Cardiac muscle cell (in vitro differentiated cells and primary cell): ENCODE measurements around the gene CHGA. TPM values are rescaled to one million over a fixed set of nuclear protein-coding genes. Genes with fewer than 3 reads are reported as not detected.

ENCODE experiments used
- DNase-seq, 2 donors: peaks; one replicate each; pipeline versions ENCODE4 v3.0.0 to v3.0.0-alpha.2; 2010 to 2017; ENCODE audit warnings: low read depth in 1 of 2, low spot score in 1 of 2
- H3K27ac ChIP-seq: fragments of 200-600 bp; sonication (generic); 2 replicates; pipeline ENCODE4 v1.5.1; 2016
- H3K27me3 ChIP-seq: fragments of 200-600 bp; sonication (generic); 2 replicates; pipeline ENCODE4 v1.6.0; 2016; ENCODE audit warnings: control low read depth
- H3K36me3 ChIP-seq: fragments of 200-600 bp; sonication (generic); 2 replicates; pipeline ENCODE4 v1.5.1; 2016; ENCODE audit warnings: control low read depth
- H3K4me1 ChIP-seq: fragments of 200-600 bp; sonication (generic); 2 replicates; pipeline ENCODE4 v1.8.1; 2017; ENCODE audit warnings: low read depth, mild to moderate bottlenecking, mixed run types
- H3K4me3 ChIP-seq: fragments of 200-600 bp; sonication (generic); 2 replicates; pipeline ENCODE4 v1.5.1; 2016; ENCODE audit warnings: mild to moderate bottlenecking
- H3K9me3 ChIP-seq: fragments of 200-600 bp; sonication (generic); 2 replicates; pipeline ENCODE4 v1.5.1; 2017; ENCODE audit warnings: low read depth, mild to moderate bottlenecking, control low read depth
- polyA plus RNA-seq: library from polyadenylated mRNA; unstranded; fragments of >200 nt; fragmentation: Nextera tagmentation; extraction: Ambion mirVana; gene quantifications from 2 replicates; pipeline ENCODE4 v1.2.1, GENCODE V29; 2016
- total RNA-seq: library from RNA; depleted of rRNA; stranded (reverse); fragments of >200 nt; gene quantifications from 2 replicates; pipeline ENCODE4 v1.2.3, GENCODE V29; 2016
- TF ChIP-seq, protein P1 (sequence below): IDR thresholded peaks from 2 replicates; pipeline ENCODE4 v1.5.1; 2012; ENCODE audit warnings: low read depth, mild to moderate bottlenecking, low read length

Gene CHGA
- total and polyA plus RNA-seq, 2 experiments from 2014 or later, result 0.73 TPM; not detected in 1

DNA sequence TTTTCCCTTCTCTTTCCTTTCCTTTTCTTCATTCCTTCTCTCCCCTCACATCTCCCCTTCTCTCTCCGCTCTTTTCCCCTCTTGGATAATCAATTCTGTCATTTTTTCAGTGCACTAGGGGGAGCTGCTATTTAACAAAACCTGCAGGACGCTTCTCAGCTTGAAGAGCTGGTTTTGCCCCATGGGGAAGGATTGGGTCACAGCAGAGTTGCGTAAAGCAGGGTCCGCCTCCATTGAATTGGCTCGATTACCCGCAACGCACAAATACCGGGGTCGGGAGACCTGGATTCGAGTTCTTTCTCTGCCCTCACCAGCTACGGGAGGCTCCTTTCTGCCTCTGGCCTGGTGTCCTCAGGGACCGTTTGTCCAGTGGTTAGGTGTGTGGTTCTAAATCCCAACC is 42.1 kb upstream of the CHGA start:
- Histone ChIP-seq H3K9me3 (no peaks in the 10 kb centered on the region), H3K36me3 (no peaks in the 10 kb centered on the region), H3K27ac (no peak overlapping the region), H3K27me3 (no peaks in the 10 kb centered on the region), H3K4me1 (no peaks in the 10 kb centered on the region), H3K4me3 (no peak overlapping the region)
- TF ChIP-seq, protein P1, sequence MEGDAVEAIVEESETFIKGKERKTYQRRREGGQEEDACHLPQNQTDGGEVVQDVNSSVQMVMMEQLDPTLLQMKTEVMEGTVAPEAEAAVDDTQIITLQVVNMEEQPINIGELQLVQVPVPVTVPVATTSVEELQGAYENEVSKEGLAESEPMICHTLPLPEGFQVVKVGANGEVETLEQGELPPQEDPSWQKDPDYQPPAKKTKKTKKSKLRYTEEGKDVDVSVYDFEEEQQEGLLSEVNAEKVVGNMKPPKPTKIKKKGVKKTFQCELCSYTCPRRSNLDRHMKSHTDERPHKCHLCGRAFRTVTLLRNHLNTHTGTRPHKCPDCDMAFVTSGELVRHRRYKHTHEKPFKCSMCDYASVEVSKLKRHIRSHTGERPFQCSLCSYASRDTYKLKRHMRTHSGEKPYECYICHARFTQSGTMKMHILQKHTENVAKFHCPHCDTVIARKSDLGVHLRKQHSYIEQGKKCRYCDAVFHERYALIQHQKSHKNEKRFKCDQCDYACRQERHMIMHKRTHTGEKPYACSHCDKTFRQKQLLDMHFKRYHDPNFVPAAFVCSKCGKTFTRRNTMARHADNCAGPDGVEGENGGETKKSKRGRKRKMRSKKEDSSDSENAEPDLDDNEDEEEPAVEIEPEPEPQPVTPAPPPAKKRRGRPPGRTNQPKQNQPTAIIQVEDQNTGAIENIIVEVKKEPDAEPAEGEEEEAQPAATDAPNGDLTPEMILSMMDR, result peak; percentile 52
- peak; percentile 43 to 65 for DNase-seq

DNA sequence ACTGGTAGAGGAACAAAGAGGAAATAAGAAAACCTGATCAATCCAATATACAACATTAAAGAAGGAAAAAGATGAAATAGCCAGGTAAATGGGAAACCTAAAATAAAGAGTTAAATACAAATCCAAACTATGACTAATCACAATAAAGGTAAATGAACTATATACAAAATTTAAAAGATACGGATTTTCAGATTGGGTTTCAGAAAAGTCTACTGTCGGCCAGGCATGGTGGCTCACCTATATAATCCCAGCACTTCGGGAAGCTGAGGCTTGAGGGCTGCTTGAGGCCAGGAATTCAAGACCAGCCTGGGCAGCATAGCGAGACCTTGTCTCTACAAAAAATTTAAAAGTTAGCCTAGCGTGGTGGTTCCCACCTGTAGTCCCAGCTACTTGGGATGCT is 39.9 kb upstream of the CHGA start:
- Histone ChIP-seq H3K9me3 (no peaks in the 10 kb centered on the region), H3K4me1 (peaks cover 3% of the 10 kb centered on the region), H3K27ac (no peak overlapping the region), H3K36me3 (no peaks in the 10 kb centered on the region), H3K27me3 (no peaks in the 10 kb centered on the region), H3K4me3 (no peak overlapping the region)
- DNase-seq, result no peak
- TF ChIP-seq, protein P1, result no peak

DNA sequence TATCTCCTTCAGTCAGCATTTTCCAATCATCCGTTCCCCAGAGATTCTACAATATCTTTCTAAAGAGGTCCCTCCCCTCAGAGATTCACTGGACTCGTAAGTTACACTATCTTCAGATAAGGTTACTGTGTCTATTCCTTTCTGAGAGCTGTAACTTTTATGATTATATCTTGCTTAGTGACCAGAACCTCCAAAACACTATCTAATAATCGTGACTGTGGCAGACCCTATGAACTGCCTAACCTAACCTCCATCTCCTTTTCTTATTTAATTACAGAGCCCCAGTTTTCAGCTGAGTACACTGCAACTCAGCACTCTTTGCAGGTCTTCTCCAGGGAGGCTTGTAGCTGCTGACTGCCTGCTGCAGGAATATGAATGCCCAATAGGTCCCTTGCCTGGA is 38.5 kb upstream of the CHGA start:
- no peak overlapping the region for H3K4me3 ChIP-seq
- H3K36me3 ChIP-seq, result no peaks in the 10 kb centered on the region
- peaks cover 3% of the 10 kb centered on the region for H3K4me1 ChIP-seq
- H3K9me3 ChIP-seq, result no peaks in the 10 kb centered on the region
- TF ChIP-seq, protein P1, result no peak
- no peak for DNase-seq
- H3K27ac ChIP-seq, result no peak overlapping the region
- H3K27me3 ChIP-seq, result no peaks in the 10 kb centered on the region

DNA sequence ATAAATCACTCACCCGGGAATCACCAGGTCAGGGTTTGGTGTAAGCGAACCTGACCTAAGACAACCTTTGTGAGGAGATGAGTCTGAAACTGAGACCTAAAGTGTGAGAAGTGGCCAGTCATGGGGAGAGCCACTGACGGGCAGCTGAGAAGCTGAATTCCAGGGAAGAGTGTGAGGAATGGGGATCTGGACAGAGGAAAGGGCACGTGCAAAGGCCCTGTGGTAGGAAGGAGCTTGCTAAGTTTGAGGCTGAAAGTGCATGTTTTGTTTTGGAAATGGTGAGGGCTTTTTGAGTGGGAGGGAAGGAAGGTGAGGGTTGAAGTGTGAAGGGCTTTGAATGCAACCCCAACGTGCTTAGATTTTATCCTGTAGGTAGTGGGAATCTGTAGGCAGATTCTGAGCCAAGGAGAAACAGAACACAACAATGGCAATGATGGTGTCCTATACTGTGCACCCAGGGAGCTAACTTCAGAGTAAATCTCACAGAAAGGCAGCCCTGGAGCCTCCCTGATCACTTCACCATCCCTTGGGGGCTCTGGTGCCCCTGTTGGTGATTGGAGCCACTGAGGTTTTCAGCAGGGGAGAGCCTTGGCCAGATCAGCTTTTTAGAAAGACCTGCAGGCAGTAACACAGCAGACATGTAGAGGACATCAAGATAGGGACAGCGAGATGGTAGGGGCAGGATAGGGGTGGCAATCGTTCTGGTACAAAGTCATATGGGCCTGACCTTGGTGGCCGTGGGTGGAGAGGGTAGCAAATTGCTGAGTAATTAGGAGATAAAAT is 37.5 kb upstream of the CHGA start:
- no peaks in the 10 kb centered on the region for H3K36me3 ChIP-seq
- H3K27ac ChIP-seq, result no peak overlapping the region
- H3K27me3 ChIP-seq, result no peaks in the 10 kb centered on the region
- H3K9me3 ChIP-seq, result no peaks in the 10 kb centered on the region
- peaks cover 3% of the 10 kb centered on the region for H3K4me1 ChIP-seq
- H3K4me3 ChIP-seq, result no peak overlapping the region
- TF ChIP-seq, protein P1, result no peak
- DNase-seq, result no peak

DNA sequence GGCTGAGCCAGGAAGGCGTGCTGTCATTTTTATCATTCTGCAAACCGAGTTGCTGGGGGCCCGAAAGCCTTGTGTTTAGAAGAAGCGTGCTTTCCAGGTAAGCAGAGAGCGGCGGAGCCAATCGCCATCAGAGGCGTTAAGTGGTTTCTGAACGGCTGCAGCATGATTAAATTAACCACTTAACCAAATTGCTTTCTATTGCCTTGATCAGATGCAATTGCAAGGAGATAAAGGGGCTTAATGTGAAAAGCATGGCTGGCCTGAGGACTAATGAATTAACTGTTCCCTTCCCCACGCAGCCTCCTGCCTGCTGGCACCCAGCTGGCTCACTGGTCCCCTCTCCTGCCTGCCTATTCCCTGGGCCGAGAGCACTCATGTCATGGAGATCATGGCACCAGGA is 36.6 kb upstream of the CHGA start:
- H3K9me3 ChIP-seq, result no peaks in the 10 kb centered on the region
- H3K4me1 ChIP-seq, result peaks cover 3% of the 10 kb centered on the region
- H3K27ac ChIP-seq, result no peak overlapping the region
- no peak for DNase-seq
- TF ChIP-seq, protein P1, result no peak
- H3K4me3 ChIP-seq, result no peak overlapping the region
- H3K27me3 ChIP-seq, result no peaks in the 10 kb centered on the region
- H3K36me3 ChIP-seq, result no peaks in the 10 kb centered on the region
